ENCODE results near the gene PDE4D. TPM values are rescaled to one million over a fixed set of nuclear protein-coding genes. Genes with fewer than 3 reads are reported as not detected.

The PDE4D gene
- total RNA-seq, 2 experiments from 2014 or later = 164 to 175 TPM

DNA sequence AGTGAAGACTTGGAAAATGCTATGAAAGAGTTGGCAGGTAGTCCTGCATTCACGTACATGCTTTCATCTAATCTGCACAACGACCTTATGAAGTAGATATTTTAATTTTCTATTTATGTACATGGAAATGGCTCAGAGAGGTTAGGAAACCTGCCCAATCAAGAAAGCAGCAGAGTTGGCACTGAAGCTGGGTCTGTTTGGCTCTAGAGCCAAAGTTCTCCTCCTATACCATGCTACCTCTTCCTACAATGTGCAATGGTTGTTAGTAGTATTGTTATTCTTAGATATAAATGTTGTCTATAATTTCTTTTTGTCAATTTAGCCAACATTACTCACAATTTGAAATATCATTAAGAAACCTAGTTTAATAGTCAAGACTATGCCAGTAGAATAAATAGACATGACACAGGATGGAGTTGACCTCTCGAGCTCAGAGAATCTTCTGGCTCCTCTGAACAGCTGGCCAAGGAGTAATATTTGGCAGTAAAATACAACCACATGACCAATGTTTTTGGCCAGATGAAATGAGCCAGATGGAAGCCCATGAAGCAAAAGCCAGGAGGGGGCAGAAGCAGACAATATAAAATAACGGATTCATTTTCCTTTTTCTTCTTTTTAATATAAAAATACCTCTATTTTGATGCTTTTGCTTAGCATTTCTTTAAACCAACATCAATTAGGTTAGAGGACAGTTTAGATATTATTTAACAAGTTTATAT, 542.3 kb downstream of the PDE4D start:
- Histone ChIP-seq H3K9me3 (ENCODE audit: control insufficient read depth in 1 of 2, insufficient read depth in 1 of 2, low read length in 2 of 2) (no peaks in the 10 kb centered on the region), H3K4me3 (ENCODE audit: low read length) (no peak overlapping the region), H3K27ac (ENCODE audit: low read depth in 1 of 2, low read length in 2 of 2) (no peak overlapping the region), H3K27me3 (ENCODE audit: control insufficient read depth in 1 of 2, insufficient read depth in 2 of 2, low read length in 2 of 2) (peaks cover 0 to 3% of the 10 kb centered on the region in 2 experiments), H3K36me3 (ENCODE audit: insufficient read depth, low read length) (no peaks in the 10 kb centered on the region), H3K4me1 (ENCODE audit: insufficient read depth, low read length) (no peaks in the 10 kb centered on the region)
- TF ChIP-seq, protein P1, sequence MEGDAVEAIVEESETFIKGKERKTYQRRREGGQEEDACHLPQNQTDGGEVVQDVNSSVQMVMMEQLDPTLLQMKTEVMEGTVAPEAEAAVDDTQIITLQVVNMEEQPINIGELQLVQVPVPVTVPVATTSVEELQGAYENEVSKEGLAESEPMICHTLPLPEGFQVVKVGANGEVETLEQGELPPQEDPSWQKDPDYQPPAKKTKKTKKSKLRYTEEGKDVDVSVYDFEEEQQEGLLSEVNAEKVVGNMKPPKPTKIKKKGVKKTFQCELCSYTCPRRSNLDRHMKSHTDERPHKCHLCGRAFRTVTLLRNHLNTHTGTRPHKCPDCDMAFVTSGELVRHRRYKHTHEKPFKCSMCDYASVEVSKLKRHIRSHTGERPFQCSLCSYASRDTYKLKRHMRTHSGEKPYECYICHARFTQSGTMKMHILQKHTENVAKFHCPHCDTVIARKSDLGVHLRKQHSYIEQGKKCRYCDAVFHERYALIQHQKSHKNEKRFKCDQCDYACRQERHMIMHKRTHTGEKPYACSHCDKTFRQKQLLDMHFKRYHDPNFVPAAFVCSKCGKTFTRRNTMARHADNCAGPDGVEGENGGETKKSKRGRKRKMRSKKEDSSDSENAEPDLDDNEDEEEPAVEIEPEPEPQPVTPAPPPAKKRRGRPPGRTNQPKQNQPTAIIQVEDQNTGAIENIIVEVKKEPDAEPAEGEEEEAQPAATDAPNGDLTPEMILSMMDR (IDR thresholded peaks at IDR 0.05) = no peak
- intact Hi-C loops (cut with DNase I, micrococcal nuclease) = no loop called here
- H3K4me3 Mint-ChIP-seq = no peak overlapping the region
- H3K4me1 Mint-ChIP-seq (ENCODE audit: low read depth) = no peaks in the 10 kb centered on the region
- no peaks in the 10 kb centered on the region for H3K9me3 Mint-ChIP-seq
- peaks cover 13% of the 10 kb centered on the region for H3K27me3 Mint-ChIP-seq
- CTCF ChIA-PET = interaction anchor here (1.5 kb wide), 1 partner anchor 9 kb away, joined by 3 read pairs; no protein-coding TSS in a partner anchor
- POLR2A ChIA-PET = no interaction called here
- DNase-seq = no peak
- ATAC-seq (ENCODE audit: poor library complexity) = no peak
- H3K36me3 Mint-ChIP-seq (ENCODE audit: low read depth) = no peaks in the 10 kb centered on the region
- H3K27ac Mint-ChIP-seq = no peak overlapping the region

GRCh38 chr5:59348189-59348588, 545.3 kb downstream of the PDE4D start:
- Mint-ChIP-seq H3K27me3 (peaks cover 15% of the 10 kb centered on the region), H3K27ac (no peak overlapping the region)
- intact Hi-C loops (cut with DNase I, micrococcal nuclease) = no loop called here

GRCh38 chr5:59346982-59347381, 546.5 kb downstream of the PDE4D start:
- Mint-ChIP-seq H3K27me3 (peaks cover 21% of the 10 kb centered on the region), H3K4me3 (no peak overlapping the region), H3K36me3 (ENCODE audit: low read depth) (no peaks in the 10 kb centered on the region), H3K27ac (no peak overlapping the region), H3K4me1 (ENCODE audit: low read depth) (no peaks in the 10 kb centered on the region), H3K9me3 (no peaks in the 10 kb centered on the region)
- Histone ChIP-seq H3K4me1 (ENCODE audit: insufficient read depth, low read length) (no peaks in the 10 kb centered on the region), H3K27me3 (ENCODE audit: control insufficient read depth in 1 of 2, insufficient read depth in 2 of 2, low read length in 2 of 2) (peaks cover 0 to 9% of the 10 kb centered on the region in 2 experiments), H3K27ac (ENCODE audit: low read depth in 1 of 2, low read length in 2 of 2) (no peak overlapping the region), H3K4me3 (ENCODE audit: low read length) (no peak overlapping the region), H3K36me3 (ENCODE audit: insufficient read depth, low read length) (no peaks in the 10 kb centered on the region), H3K9me3 (ENCODE audit: control insufficient read depth in 1 of 2, insufficient read depth in 1 of 2, low read length in 2 of 2) (no peaks in the 10 kb centered on the region)
- CTCF ChIA-PET = no interaction called here
- POLR2A ChIA-PET = no interaction called here
- ATAC-seq (ENCODE audit: poor library complexity) = no peak
- TF ChIP-seq, protein P1 (IDR thresholded peaks at IDR 0.05) = no peak
- intact Hi-C loops (cut with DNase I, micrococcal nuclease) = no loop called here
- no peak for DNase-seq

More at GRCh38 chr5:59348189-59348588, 545.3 kb downstream of the PDE4D start:
- no peak for ATAC-seq (ENCODE audit: poor library complexity)
- Mint-ChIP-seq H3K4me3 (no peak overlapping the region), H3K36me3 (ENCODE audit: low read depth) (no peaks in the 10 kb centered on the region), H3K4me1 (ENCODE audit: low read depth) (no peaks in the 10 kb centered on the region), H3K9me3 (no peaks in the 10 kb centered on the region)
- H3K27ac ChIP-seq (ENCODE audit: low read depth in 1 of 2, low read length in 2 of 2) = no peak overlapping the region
- TF ChIP-seq, protein P1 (IDR thresholded peaks at IDR 0.05) = no peak
- no peaks in the 10 kb centered on the region for H3K36me3 ChIP-seq (ENCODE audit: insufficient read depth, low read length)
- CTCF ChIA-PET = no interaction called here
- H3K4me1 ChIP-seq (ENCODE audit: insufficient read depth, low read length) = no peaks in the 10 kb centered on the region
- no peak for DNase-seq
- no peak overlapping the region for H3K4me3 ChIP-seq (ENCODE audit: low read length)
- POLR2A ChIA-PET = no interaction called here
- peaks cover 0 to 9% of the 10 kb centered on the region in 2 experiments for H3K27me3 ChIP-seq (ENCODE audit: control insufficient read depth in 1 of 2, insufficient read depth in 2 of 2, low read length in 2 of 2)
- no peaks in the 10 kb centered on the region for H3K9me3 ChIP-seq (ENCODE audit: control insufficient read depth in 1 of 2, insufficient read depth in 1 of 2, low read length in 2 of 2)
